GM19023 (cell line): Measurements from ENCODE around the gene ZNF30.
"Not testable (repeated sequence)": the region's sequence is repeated elsewhere in the genome, so short reads cannot be mapped to it uniquely, and the experiment has no call there.

Experiments
- ATAC-seq: cut with Tn5 transposase; IDR thresholded peaks from one replicate; pipeline ENCODE4 v1.9.1; 2021; ENCODE audit warnings: mild to moderate bottlenecking, moderate library complexity; ENCODE audit not compliant: unreplicated experiment

ZNF30 gene

DNA sequence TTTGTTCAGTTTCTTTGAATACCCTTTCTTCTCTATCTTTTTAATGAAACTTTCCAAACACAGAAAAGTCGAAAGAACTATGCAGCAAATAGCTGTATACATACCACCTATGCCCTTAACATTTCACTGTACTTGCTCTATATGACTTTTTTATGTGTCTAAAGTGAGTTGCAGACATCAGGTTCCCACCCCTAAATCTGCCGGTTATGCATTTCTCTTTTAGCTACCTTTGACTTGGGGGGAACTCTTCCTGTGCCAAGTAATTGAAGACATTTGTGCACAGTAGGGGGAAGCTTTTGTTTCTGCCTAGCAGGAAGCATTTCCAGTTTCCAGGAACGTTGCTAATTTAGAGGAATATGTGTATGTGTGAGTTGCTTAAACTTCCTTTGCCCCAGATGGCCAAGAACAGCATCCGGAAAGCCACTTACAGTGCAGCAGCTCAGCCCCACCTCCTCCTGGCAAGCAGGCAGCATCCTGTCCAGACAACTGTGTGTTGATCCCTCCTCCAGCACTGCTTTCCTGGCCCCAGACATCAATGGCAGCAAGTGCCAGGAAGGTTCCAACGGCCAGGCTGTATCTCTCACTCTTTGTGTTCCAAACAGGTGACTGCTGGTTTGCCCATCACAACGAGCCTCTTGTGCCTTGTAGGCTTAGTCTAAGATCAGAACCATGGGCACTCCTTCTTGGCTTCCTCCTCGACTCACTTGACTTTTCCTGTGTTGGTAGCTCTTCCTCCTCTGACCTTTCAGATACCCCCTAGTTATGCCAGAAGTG, 58.7 kb downstream of the ZNF30 start:
- no peak for ATAC-seq

DNA sequence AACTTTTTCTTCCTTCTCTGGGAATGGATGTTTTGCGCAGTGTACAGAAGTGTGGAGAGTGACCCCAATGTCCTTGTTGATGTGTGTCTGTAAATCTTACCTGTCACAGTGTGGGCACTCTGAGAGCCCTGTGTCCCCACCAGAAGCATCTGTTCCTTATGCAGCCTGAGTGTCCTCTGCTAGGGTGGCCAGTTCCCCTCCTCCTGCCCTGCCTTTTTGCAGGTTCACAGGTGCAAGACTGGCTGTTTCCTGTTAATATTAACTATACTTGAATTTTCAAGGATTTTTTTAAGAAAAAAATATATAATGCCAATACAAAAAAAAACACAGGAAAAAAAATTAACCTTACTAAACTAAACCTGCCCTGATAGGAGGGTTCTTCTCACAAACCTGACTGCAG, 61.4 kb downstream of the ZNF30 start:
- no peak for ATAC-seq

DNA sequence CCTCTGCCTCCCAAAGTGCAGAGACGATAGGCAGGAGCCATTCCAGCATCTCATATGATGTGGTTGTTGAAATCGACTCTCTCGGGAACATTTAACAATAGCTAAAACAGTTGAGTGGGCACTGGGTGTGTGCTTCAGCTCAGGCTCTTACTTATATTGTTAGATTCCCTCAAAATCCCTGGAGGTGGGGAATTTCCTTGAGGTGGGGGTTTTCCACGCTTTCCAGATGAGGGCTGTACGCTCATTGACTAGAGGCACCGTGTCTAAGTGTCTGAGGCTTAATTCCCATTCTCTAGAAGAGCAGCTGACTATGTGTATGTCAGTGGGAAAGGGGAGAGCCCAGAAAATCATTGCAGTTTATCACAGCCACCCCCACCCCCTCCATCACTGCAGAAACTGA, 62.6 kb downstream of the ZNF30 start:
- no peak for ATAC-seq

DNA sequence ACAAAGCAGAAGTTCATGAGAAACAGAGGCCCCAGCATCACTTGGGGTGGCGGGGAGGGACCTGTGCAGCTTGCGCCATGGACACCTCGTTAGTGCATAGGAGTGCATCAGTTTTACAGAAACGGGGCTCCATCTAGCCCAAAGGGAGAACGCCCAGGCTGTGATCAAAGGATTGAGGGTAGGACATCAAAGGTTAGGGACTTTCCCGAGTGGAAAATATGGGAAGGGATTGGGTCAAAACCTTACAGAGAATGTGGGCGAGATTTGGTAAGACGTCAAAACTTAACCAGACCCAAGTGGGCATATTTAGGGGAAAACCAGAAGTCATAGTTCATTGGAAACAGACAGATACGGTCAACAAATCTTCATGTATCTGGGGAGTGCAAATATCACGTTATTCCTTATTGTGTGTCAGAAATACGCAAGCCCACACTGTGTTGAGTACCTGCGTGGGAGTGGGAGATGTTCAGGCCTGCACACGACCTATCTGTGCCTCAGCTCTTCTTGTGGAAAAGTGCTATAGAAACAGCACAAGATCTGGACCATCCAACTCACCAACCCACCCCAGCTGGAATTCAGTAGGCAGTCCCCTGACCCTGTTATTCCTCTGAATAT, 64.0 kb downstream of the ZNF30 start:
- ATAC-seq, result no peak

DNA sequence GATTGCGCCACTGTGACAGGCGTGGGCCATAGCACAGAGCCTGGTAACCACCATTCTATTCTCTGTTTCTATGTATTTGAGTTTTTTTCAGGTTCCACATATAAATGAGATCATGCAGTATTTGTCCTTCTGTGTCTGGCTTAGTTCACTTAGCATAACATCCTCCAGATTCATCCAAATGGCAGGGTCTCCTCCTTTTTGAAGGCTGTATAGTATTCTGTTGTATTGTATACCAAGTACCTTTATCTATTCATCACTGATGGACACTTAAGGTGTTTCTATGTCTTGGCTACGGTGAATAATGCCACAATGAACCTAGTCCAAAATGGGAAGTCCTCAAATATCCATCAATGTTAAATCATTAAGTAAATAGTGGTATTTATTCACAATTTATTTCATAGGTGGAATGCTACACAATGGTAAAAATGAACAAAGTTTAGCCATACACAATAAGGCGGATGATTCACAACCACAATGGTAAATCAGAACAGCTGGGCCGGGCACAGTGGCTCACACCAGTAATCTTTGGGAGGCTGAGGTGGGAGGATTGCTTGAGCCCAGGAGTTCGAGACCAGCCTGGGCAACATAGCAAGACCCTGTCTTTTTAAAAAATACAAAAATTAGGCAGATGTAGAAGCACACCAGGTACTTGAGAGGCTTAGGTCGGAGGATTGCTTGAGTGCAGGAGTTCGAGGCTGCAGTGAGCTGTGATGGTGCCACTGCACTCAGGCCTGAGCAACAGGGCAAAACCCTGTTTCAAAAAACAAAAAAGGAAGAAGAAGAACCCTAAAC, 65.0 kb downstream of the ZNF30 start:
- no peak for ATAC-seq

DNA sequence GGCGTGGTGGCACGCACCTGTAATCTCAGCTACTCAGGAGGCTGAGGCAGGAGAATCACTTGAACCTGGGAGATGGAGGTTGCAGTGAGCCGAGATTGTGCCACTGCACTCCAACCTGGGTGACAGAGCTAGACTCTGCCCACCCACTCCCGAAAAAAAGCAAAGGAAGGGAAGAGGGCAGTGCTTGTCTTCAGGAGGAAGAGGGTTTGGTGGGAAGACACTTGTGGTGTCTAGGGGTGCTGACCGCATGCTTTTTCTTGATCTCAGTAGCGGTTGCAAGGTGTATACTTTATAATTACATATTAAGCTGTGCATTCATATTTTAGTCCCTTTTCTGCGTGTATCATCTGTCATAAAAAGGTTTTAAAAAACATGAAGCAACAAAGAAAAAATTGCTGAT, 65.9 kb downstream of the ZNF30 start:
- ATAC-seq, result not testable (repeated sequence)

DNA sequence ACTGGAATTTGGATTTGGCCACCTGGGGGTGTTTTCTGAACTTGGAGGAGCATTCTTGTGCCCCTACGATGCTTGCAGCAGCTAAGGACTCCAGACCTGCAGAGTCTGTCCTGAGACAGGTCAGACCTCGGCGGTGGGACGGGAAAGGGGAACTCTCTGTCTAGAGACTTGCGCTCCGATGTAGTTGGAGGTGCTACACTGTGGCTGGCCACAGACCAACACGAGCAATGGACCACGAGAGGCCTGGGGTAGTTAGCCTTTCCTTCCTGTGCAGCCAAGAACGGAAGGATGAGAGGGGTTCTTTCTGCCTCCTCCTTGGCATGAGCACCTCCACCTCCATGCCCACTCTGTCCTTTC, 67.6 kb downstream of the ZNF30 start:
- no peak for ATAC-seq
